Endothelial cell of umbilical vein (primary cell): ENCODE results near the gene PLXNA3. TPM values are rescaled to one million over a fixed set of nuclear protein-coding genes. Genes with fewer than 3 reads are reported as not detected.

ENCODE experiments used
- BruUV-seq: library from RNA; stranded (reverse); fragments of 400-500 nt; replicated peaks from 2 replicates; lab custom pipeline; 2021; lab: Mats Ljungman, UMichigan
- CTCF ChIA-PET: fragments of 300-600, 350-600 bp; sonication (Branson Sonifier 250); formaldehyde crosslinking; loops from one replicate; lab custom pipeline; 2021; ENCODE audit warnings: antibody characterized with exemption, inconsistent platforms; lab: Charles Lee
- POLR2A ChIA-PET: fragments of 300-600, 350-600 bp; sonication (Branson Sonifier 250); formaldehyde crosslinking; loops from one replicate; lab custom pipeline; 2021; ENCODE audit warnings: antibody characterized with exemption, inconsistent platforms; lab: Charles Lee
- DNase-seq: peaks from one replicate; pipeline ENCODE4 v3.0.0-alpha.2; 2011; ENCODE audit warnings: low read depth, low spot score
- FAIRE-seq: peaks from 2 replicates; lab custom pipeline; 2011; peaks lifted over from hg19 to GRCh38; lab: Jason Lieb, UNC
- H2AFZ ChIP-seq: 2 replicates; pipeline ENCODE4 v1.6.0; 2012; ENCODE audit warnings: low read depth, low read length, control low read depth, inconsistent platforms
- H3K27ac ChIP-seq: 2 replicates; pipeline ENCODE4 v1.5.1; 2011; ENCODE audit warnings: low read depth, mild to moderate bottlenecking, control low read depth, low read length, moderate library complexity; ENCODE audit not compliant: insufficient read depth
- H3K27me3 ChIP-seq, 2 experiments: 2 replicates each; pipeline versions ENCODE4 v1.6.0 to v1.6.1; 2011; ENCODE audit warnings: low read length in 2 of 2, mixed read lengths in 1 of 2; ENCODE audit not compliant: control insufficient read depth in 2 of 2, insufficient read depth in 2 of 2
- H3K36me3 ChIP-seq, 2 experiments: 2 replicates in 1 of 2; 3 replicates in 1 of 2; pipeline ENCODE4 v1.5.1; 2011; ENCODE audit warnings: low read length in 2 of 2, mild to moderate bottlenecking in 1 of 2, moderate library complexity in 1 of 2; ENCODE audit not compliant: control insufficient read depth in 2 of 2, insufficient read depth in 2 of 2; ENCODE audit errors: extremely low read depth in 1 of 2
- H3K4me1 ChIP-seq: 3 replicates; pipeline ENCODE4 v1.5.1; 2011; ENCODE audit warnings: mild to moderate bottlenecking, low read length; ENCODE audit not compliant: control insufficient read depth, insufficient read depth; ENCODE audit errors: extremely low read depth
- H3K4me2 ChIP-seq: 2 replicates; pipeline ENCODE4 v1.6.1; 2011; ENCODE audit warnings: low read length, control low read depth, mixed read lengths; ENCODE audit not compliant: insufficient read depth
- H3K4me3 ChIP-seq, 3 experiments: fragments of 200-600 bp in 1 of 3; sonication (generic), shearing (Covaris generic) in 1 of 3; replicated peaks in 1 of 3; 2 replicates each; pipeline ENCODE4 v1.5.1; 2011 to 2016; ENCODE audit warnings: control low read depth in 3 of 3, low read length in 3 of 3, mild to moderate bottlenecking in 2 of 3, inconsistent platforms in 1 of 3, low read depth in 1 of 3, moderate library complexity in 1 of 3; ENCODE audit not compliant: insufficient read depth in 1 of 3
- H3K79me2 ChIP-seq: 2 replicates; pipeline ENCODE4 v1.6.0; 2012; ENCODE audit warnings: low read length, inconsistent platforms; ENCODE audit not compliant: control insufficient read depth, insufficient read depth
- H3K9ac ChIP-seq: replicated peaks from 2 replicates; pipeline ENCODE3; 2011; ENCODE audit warnings: low read length, control low read depth; ENCODE audit not compliant: insufficient read depth; ENCODE audit errors: extremely low read depth
- H3K9me1 ChIP-seq: replicated peaks from 3 replicates; pipeline ENCODE4 v1.6.0; 2011; ENCODE audit warnings: mild to moderate bottlenecking, low read length; ENCODE audit not compliant: control insufficient read depth, insufficient read depth; ENCODE audit errors: extremely low read depth
- H3K9me3 ChIP-seq: replicated peaks from 2 replicates; pipeline ENCODE4 v1.5.1; 2012; ENCODE audit warnings: low read length, inconsistent platforms; ENCODE audit not compliant: control insufficient read depth, insufficient read depth
- H4K20me1 ChIP-seq: replicated peaks from 2 replicates; pipeline ENCODE3; 2011; ENCODE audit warnings: mild to moderate bottlenecking, low read length; ENCODE audit not compliant: control insufficient read depth, insufficient read depth; ENCODE audit errors: extremely low read depth
- EZH2 ChIP-seq: IDR thresholded peaks from 2 replicates; pipeline ENCODE4 v1.6.1; 2012; ENCODE audit warnings: borderline replicate concordance, low read depth, mild to moderate bottlenecking, moderate library complexity, low read length, inconsistent platforms; ENCODE audit not compliant: severe bottlenecking
- FOS ChIP-seq: IDR thresholded peaks from 2 replicates; pipeline ENCODE4 v1.6.1; 2011; ENCODE audit warnings: mild to moderate bottlenecking, low read length, moderate library complexity, borderline replicate concordance; ENCODE audit not compliant: insufficient read depth
- GATA2 ChIP-seq: IDR thresholded peaks from 2 replicates; pipeline ENCODE4 v1.7.0; 2011; ENCODE audit warnings: low read depth, mild to moderate bottlenecking, moderate library complexity, mixed read lengths, low read length; ENCODE audit not compliant: insufficient read length, insufficient read depth
- MYC ChIP-seq: IDR thresholded peaks from one replicate; pipeline ENCODE4 v1.6.1; 2011; ENCODE audit warnings: mild to moderate bottlenecking, low read depth, low read length
- POLR2A ChIP-seq: IDR thresholded peaks from 2 replicates; pipeline ENCODE4 v1.6.1; 2012; ENCODE audit warnings: low read depth, mild to moderate bottlenecking, control low read depth, low read length
- dilution Hi-C: fragments of 300-500 bp; cut with MboI; formaldehyde crosslinking; loops from one replicate; pipeline ENCODE4 v1.15.0; 2019; ENCODE audit warnings: low sequenced_read_pairs; ENCODE audit not compliant: extremely low pct_ligation_motif_present
- intact Hi-C: fragments of 100-400 bp; cut with micrococcal nuclease; formaldehyde crosslinking; loops from one replicate; pipeline ENCODE4 v1.10.0; 2022
- polyA plus RNA-seq, 4 experiments: library from polyadenylated mRNA; depleted of rRNA in 3 of 4; stranded (reverse) in 3 of 4; unstranded in 1 of 4; fragments of >200 nt; gene quantifications; 2 replicates each; pipeline versions ENCODE4 v1.2.1 to v1.2.3, GENCODE V29; 2011 to 2012; ENCODE audit warnings: missing spikeins in 1 of 4
- total RNA-seq: library from RNA; stranded (reverse); gene quantifications from 2 replicates; pipeline ENCODE4 v1.2.3, GENCODE V29; 2021
- TF ChIP-seq, protein P1 (sequence below), 2 donors: IDR thresholded peaks; 1 replicate in 1 of 2; 2 replicates in 1 of 2; pipeline ENCODE4 v1.5.1; 2011; ENCODE audit warnings: low read length in 2 of 2, mild to moderate bottlenecking in 2 of 2, moderate library complexity in 2 of 2, control low read depth in 1 of 2, inconsistent platforms in 1 of 2, low read depth in 1 of 2; ENCODE audit not compliant: insufficient read depth in 1 of 2; ENCODE audit errors: extremely low read depth in 1 of 2

PLXNA3 gene
- total and polyA plus RNA-seq, 2 donors (not counting 3 experiments of a cell fraction or from before 2014, with no cell fraction given): 56.8 to 58.6 TPM

DNA sequence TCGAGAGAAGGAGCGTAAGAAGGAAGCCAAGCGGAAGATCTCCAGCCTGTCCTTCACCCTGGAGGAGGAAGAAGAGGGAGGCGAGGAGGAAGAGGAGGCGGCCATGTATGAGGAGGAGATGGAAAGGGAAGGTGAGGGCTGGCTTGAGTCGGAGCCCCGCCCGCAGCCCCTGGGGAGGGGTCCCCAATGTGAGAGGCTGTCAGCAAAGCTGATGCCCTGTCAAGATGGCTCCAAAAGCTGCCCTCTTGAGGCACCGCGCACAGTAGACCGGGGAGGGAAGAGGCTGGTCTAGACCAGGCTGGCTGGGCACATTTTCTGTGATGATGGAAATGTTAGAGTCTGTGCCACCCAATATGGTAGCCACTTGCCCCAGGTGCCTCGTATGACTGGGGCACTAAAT is 11.7 kb upstream of the PLXNA3 start:
- Histone ChIP-seq H3K9me1 (no peaks in the 10 kb centered on the region), H3K9ac (no peak overlapping the region), H3K4me2 (no peak overlapping the region), H3K27me3 (no peaks in the 10 kb centered on the region), H4K20me1 (no peaks in the 10 kb centered on the region), H3K36me3 (peaks cover 0 to 42% of the 10 kb centered on the region in 2 experiments), H3K27ac (no peak overlapping the region), H3K9me3 (no peaks in the 10 kb centered on the region), H3K4me3 (no peak overlapping the region), H3K4me1 (peaks cover 8% of the 10 kb centered on the region), H2AFZ (no peak overlapping the region), H3K79me2 (peaks cover 25% of the 10 kb centered on the region)
- FAIRE-seq (no peak), DNase-seq (no peak)
- dilution Hi-C loops (no loop called here), intact Hi-C loops (no loop called here)
- TF ChIP-seq EZH2 (no peak), FOS (no peak), GATA2 (no peak)
- POLR2A ChIA-PET: interaction anchor here (0.8 kb wide), 1 partner anchor 12 kb away, joined by 3 read pairs; no protein-coding TSS in a partner anchor
- BruUV-seq: no TSS peak
- CTCF ChIA-PET: no interaction called here

DNA sequence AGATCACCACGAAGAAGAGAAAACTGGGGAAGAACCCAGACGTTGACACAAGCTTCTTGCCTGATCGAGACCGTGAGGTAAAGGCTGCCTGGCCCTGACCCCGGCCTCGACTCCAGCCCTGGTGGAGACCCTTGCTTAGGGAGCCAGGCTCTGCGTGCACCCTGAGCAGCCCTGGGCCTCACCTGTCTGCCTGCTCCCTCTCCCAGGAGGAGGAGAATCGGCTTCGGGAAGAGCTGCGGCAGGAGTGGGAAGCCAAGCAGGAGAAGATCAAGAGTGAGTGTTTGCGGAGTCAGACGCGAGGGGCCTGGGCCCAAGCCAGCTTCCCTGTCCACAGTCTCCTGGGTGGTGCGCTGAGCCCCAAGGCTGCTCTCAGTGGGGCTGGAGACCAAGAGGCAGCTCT is 9.6 kb upstream of the PLXNA3 start:
- Histone ChIP-seq H3K9me1 (no peaks in the 10 kb centered on the region), H3K27me3 (no peaks in the 10 kb centered on the region), H3K9ac (no peak overlapping the region), H3K4me2 (no peak overlapping the region), H3K27ac (no peak overlapping the region), H2AFZ (no peak overlapping the region), H3K4me3 (no peak overlapping the region), H3K4me1 (peaks cover 8% of the 10 kb centered on the region), H3K36me3 (peaks cover 0 to 28% of the 10 kb centered on the region in 2 experiments), H3K9me3 (no peaks in the 10 kb centered on the region), H4K20me1 (no peaks in the 10 kb centered on the region), H3K79me2 (peaks cover 25% of the 10 kb centered on the region)
- TF ChIP-seq FOS: no peak
- TF ChIP-seq MYC: no peak
- TF ChIP-seq, protein P1, sequence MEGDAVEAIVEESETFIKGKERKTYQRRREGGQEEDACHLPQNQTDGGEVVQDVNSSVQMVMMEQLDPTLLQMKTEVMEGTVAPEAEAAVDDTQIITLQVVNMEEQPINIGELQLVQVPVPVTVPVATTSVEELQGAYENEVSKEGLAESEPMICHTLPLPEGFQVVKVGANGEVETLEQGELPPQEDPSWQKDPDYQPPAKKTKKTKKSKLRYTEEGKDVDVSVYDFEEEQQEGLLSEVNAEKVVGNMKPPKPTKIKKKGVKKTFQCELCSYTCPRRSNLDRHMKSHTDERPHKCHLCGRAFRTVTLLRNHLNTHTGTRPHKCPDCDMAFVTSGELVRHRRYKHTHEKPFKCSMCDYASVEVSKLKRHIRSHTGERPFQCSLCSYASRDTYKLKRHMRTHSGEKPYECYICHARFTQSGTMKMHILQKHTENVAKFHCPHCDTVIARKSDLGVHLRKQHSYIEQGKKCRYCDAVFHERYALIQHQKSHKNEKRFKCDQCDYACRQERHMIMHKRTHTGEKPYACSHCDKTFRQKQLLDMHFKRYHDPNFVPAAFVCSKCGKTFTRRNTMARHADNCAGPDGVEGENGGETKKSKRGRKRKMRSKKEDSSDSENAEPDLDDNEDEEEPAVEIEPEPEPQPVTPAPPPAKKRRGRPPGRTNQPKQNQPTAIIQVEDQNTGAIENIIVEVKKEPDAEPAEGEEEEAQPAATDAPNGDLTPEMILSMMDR (IDR thresholded peaks at IDR 0.05; ENCODE audit: extremely low read depth in 1 of 2, insufficient read depth in 1 of 2, low read depth in 1 of 2, low read length in 2 of 2): no peak
- TF ChIP-seq POLR2A: no peak
- ChIA-PET CTCF (no interaction called here), POLR2A (no interaction called here)
- DNase-seq (no peak), FAIRE-seq (no peak)
- BruUV-seq: no TSS peak
- dilution Hi-C loops (no loop called here), intact Hi-C loops (no loop called here)
